Fibroblast of villous mesenchyme (primary cell): Measurements from ENCODE around the gene MAMLD1. TPM values are rescaled to one million over a fixed set of nuclear protein-coding genes. Genes with fewer than 3 reads are reported as not detected.

Experiments
- DNase-seq: peaks from one replicate; pipeline ENCODE4 v3.0.0-alpha.2; 2010; ENCODE audit warnings: low read depth
- H3K4me3 ChIP-seq: 2 replicates; pipeline ENCODE4 v1.5.1; 2011; ENCODE audit warnings: low read depth, mild to moderate bottlenecking, low read length
- CTCF ChIP-seq: IDR thresholded peaks from 2 replicates; pipeline ENCODE4 v1.5.1; 2012; ENCODE audit warnings: low read depth, mild to moderate bottlenecking, low read length; ENCODE audit not compliant: insufficient read depth
- total RNA-seq: library from RNA; depleted of rRNA; stranded (reverse); fragments of >200 nt; gene quantifications from 2 replicates; pipeline ENCODE4 v1.2.3, GENCODE V29; 2012

Gene MAMLD1
- total RNA-seq, 1 donor: 0.86 TPM

- no peak overlapping the region for H3K4me3 ChIP-seq
- TF ChIP-seq CTCF: no peak
- no peak for DNase-seq
Observed at GRCh38 chrX:150543230-150544155, 180.4 kb downstream of the MAMLD1 start.

- H3K4me3 ChIP-seq: no peak overlapping the region
- TF ChIP-seq CTCF: no peak
- DNase-seq: no peak
Observed at GRCh38 chrX:150544222-150544787, 181.2 kb downstream of the MAMLD1 start.

GRCh38 chrX:150544835-150545770 is 182.0 kb downstream of the MAMLD1 start:
- TF ChIP-seq CTCF: no peak
- no peak for DNase-seq
- H3K4me3 ChIP-seq: no peak overlapping the region

- H3K4me3 ChIP-seq: no peak overlapping the region
- DNase-seq: no peak
- no peak for TF ChIP-seq CTCF
Observed at GRCh38 chrX:150546711-150547153, 183.6 kb downstream of the MAMLD1 start.

GRCh38 chrX:150547375-150548115 is 184.4 kb downstream of the MAMLD1 start:
- no peak for TF ChIP-seq CTCF

GRCh38 chrX:150548251-150548650 is 185.1 kb downstream of the MAMLD1 start:
- H3K4me3 ChIP-seq: no peak overlapping the region
- TF ChIP-seq CTCF: no peak
- no peak for DNase-seq

More at GRCh38 chrX:150547375-150548115, 184.4 kb downstream of the MAMLD1 start:
- H3K4me3 ChIP-seq: peak overlapping the region; percentile 46
- peak; percentile 44 for DNase-seq
